Mesodermal cell (in vitro differentiated cells): ENCODE measurements around the gene MTX3.
A peak's percentile ranks its signal among the peaks of the same experiment; 100 is the strongest.

Experiments used
- H3K27ac ChIP-seq: 2 replicates; pipeline ENCODE4 v1.7.0; 2013; ENCODE audit warnings: mild to moderate bottlenecking, low read depth, low read length, moderate library complexity; ENCODE audit not compliant: severe bottlenecking
- H3K36me3 ChIP-seq: 2 replicates; pipeline ENCODE4 v1.7.1; 2013; ENCODE audit warnings: mild to moderate bottlenecking, low read length, moderate library complexity; ENCODE audit not compliant: control insufficient read depth, insufficient read depth
- H3K4me1 ChIP-seq: one replicate; pipeline ENCODE4 v1.7.1; 2013; ENCODE audit warnings: mild to moderate bottlenecking, low read length; ENCODE audit not compliant: insufficient read depth, control insufficient read depth, poor library complexity, severe bottlenecking
- H3K4me3 ChIP-seq: 2 replicates; pipeline ENCODE4 v1.7.0; 2013; ENCODE audit warnings: low read length, control low read depth, mild to moderate bottlenecking; ENCODE audit not compliant: insufficient read depth, poor library complexity, severe bottlenecking; ENCODE audit errors: extremely low read depth
- H3K9me3 ChIP-seq: 2 replicates; pipeline ENCODE4 v1.7.1; 2013; ENCODE audit warnings: mild to moderate bottlenecking, low read length, moderate library complexity; ENCODE audit not compliant: control insufficient read depth
- WGBS, 2 experiments: methylation state at CpG; one replicate each; pipeline ENCODE4 v1.1.5; 2013; ENCODE audit warnings: missing lambda C conversion rate in 2 of 2; ENCODE audit not compliant: insufficient coverage in 2 of 2; 5-methylcytosine and 5-hydroxymethylcytosine counted together

Gene MTX3

GRCh38 chr5:80025069-80025468 lies 34.0 kb upstream of the MTX3 start:
- Histone ChIP-seq H3K9me3 (no peaks in the 10 kb centered on the region), H3K4me1 (no peaks in the 10 kb centered on the region), H3K36me3 (no peaks in the 10 kb centered on the region), H3K27ac (no peak overlapping the region), H3K4me3 (no peak overlapping the region)
- 78 to 83% methylated on average over 1 of the region's 2 CpGs for WGBS, 2 experiments

- no peaks in the 10 kb centered on the region for H3K36me3 ChIP-seq
- WGBS, 2 experiments = 77 to 81% methylated on average over 5 of the region's 5 CpGs
- H3K4me1 ChIP-seq = no peaks in the 10 kb centered on the region
- H3K27ac ChIP-seq = no peak overlapping the region
- no peaks in the 10 kb centered on the region for H3K9me3 ChIP-seq
- no peak overlapping the region for H3K4me3 ChIP-seq
Measured at GRCh38 chr5:80010754-80011392, 19.8 kb upstream of the MTX3 start.

- no peaks in the 10 kb centered on the region for H3K36me3 ChIP-seq
- no peaks in the 10 kb centered on the region for H3K4me1 ChIP-seq
- 86 to 95% methylated on average over 2 of the region's 4 CpGs for WGBS, 2 experiments
- H3K4me3 ChIP-seq = no peak overlapping the region
- no peak overlapping the region for H3K27ac ChIP-seq
- no peaks in the 10 kb centered on the region for H3K9me3 ChIP-seq
Measured at GRCh38 chr5:80008995-80009765, 18.1 kb upstream of the MTX3 start.

GRCh38 chr5:80002677-80003076 lies 11.6 kb upstream of the MTX3 start:
- no peaks in the 10 kb centered on the region for H3K4me1 ChIP-seq
- H3K9me3 ChIP-seq = no peaks in the 10 kb centered on the region
- H3K36me3 ChIP-seq = no peaks in the 10 kb centered on the region
- H3K27ac ChIP-seq = no peak overlapping the region
- WGBS, 2 experiments = no CpG with 5 or more reads among the region's 1 CpG
- no peak overlapping the region for H3K4me3 ChIP-seq

- H3K4me3 ChIP-seq = no peak overlapping the region
- H3K4me1 ChIP-seq = no peaks in the 10 kb centered on the region
- no peaks in the 10 kb centered on the region for H3K36me3 ChIP-seq
- H3K27ac ChIP-seq = no peak overlapping the region
- H3K9me3 ChIP-seq = no peaks in the 10 kb centered on the region
- WGBS, 2 experiments = no CpG with 5 or more reads among the region's 1 CpG
Measured at GRCh38 chr5:79999722-80000121, 8.7 kb upstream of the MTX3 start.

- Histone ChIP-seq H3K27ac (no peak overlapping the region), H3K4me1 (no peaks in the 10 kb centered on the region), H3K9me3 (no peaks in the 10 kb centered on the region), H3K36me3 (peaks cover 9% of the 10 kb centered on the region), H3K4me3 (no peak overlapping the region)
- no CpG with 5 or more reads among the region's 2 CpGs for WGBS, 2 experiments
Measured at GRCh38 chr5:79992891-79993657, 2.0 kb upstream of the MTX3 start.

GRCh38 chr5:79990205-79990597 lies 861 bp downstream of the MTX3 start:
- Histone ChIP-seq H3K4me3 (peak overlapping the region; percentile 91), H3K9me3 (no peaks in the 10 kb centered on the region), H3K4me1 (no peaks in the 10 kb centered on the region), H3K27ac (peak overlapping the region; percentile 24), H3K36me3 (peaks cover 31% of the 10 kb centered on the region)
- WGBS, 2 experiments = 58 to 75% methylated on average over 3 to 4 of the region's 6 CpGs

- no peaks in the 10 kb centered on the region for H3K4me1 ChIP-seq
- H3K36me3 ChIP-seq = peaks cover 53% of the 10 kb centered on the region
- H3K9me3 ChIP-seq = no peaks in the 10 kb centered on the region
- no peak overlapping the region for H3K4me3 ChIP-seq
- no peak overlapping the region for H3K27ac ChIP-seq
Measured at GRCh38 chr5:79986260-79986659, 4.8 kb downstream of the MTX3 start.

GRCh38 chr5:79985288-79985687 lies 5.8 kb downstream of the MTX3 start:
- H3K4me1 ChIP-seq = no peaks in the 10 kb centered on the region
- H3K27ac ChIP-seq = no peak overlapping the region
- peaks cover 55% of the 10 kb centered on the region for H3K36me3 ChIP-seq
- 100% methylated on average over 1 to 2 of the region's 2 CpGs for WGBS, 2 experiments
- H3K9me3 ChIP-seq = no peaks in the 10 kb centered on the region
- no peak overlapping the region for H3K4me3 ChIP-seq

GRCh38 chr5:79984363-79984762 lies 6.7 kb downstream of the MTX3 start:
- H3K4me3 ChIP-seq = no peak overlapping the region
- peaks cover 56% of the 10 kb centered on the region for H3K36me3 ChIP-seq
- H3K9me3 ChIP-seq = no peaks in the 10 kb centered on the region
- no peak overlapping the region for H3K27ac ChIP-seq
- no peaks in the 10 kb centered on the region for H3K4me1 ChIP-seq

GRCh38 chr5:79983618-79984017 lies 7.4 kb downstream of the MTX3 start:
- H3K9me3 ChIP-seq = no peaks in the 10 kb centered on the region
- H3K36me3 ChIP-seq = peaks cover 56% of the 10 kb centered on the region
- H3K27ac ChIP-seq = no peak overlapping the region
- no peak overlapping the region for H3K4me3 ChIP-seq
- no peaks in the 10 kb centered on the region for H3K4me1 ChIP-seq
- WGBS, 2 experiments = 92 to 95% methylated on average over 5 to 7 of the region's 7 CpGs
